ENCODE data around the gene SVIL. TPM values are rescaled to one million over a fixed set of nuclear protein-coding genes. Genes with fewer than 3 reads are reported as not detected.

The SVIL gene
- total and polyA plus RNA-seq, 2 of the 13 experiments (the other 11 are each of a cell fraction or from before 2014, with no cell fraction given): 3.9 to 12.1 TPM

DNA sequence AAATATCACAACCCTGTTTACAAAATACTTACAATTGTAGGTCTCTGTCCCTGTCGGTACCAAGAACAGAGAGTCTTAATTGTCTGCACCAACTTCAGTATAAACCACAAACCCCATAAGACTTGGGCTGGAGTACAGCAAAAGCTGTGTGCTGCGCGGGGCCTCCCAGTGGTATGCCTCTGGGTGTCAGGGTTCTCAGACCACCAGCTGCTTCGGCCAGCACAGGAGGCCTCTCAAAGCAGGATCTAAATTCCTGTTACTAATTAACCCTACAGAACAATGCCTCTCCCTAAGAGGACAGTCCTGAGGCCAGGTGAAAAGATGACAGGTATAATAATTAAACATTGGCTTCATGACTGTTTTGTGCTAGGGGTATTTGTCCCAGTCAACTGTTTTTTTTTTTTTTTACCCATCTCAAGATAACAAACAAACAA is 957 bp upstream of the SVIL start (continued):
- TF ChIP-seq ATRX (CRISPR knock-in tag; IDR thresholded peaks at IDR 0.05; ENCODE audit: borderline replicate concordance) (no peak), ZFY (CRISPR knock-in tag; IDR thresholded peaks at IDR 0.05) (peak; percentile 40; the same call in 1 of the 2 replicates), FOXA1 (IDR thresholded peaks at IDR 0.05) (no peak), FOXA1 (CRISPR knock-in tag; IDR thresholded peaks at IDR 0.05) (no peak), SMAD1 (CRISPR knock-in tag; IDR thresholded peaks at IDR 0.05; ENCODE audit: borderline replicate concordance, low read depth) (no peak), PRMT3 (CRISPR knock-in tag; IDR thresholded peaks at IDR 0.05; ENCODE audit: borderline replicate concordance, low read depth) (no peak), NFATC3 (CRISPR knock-in tag; IDR thresholded peaks at IDR 0.05) (no peak), PLRG1 (conservative IDR thresholded peaks at IDR 0.05) (no peak), ZNF354B (CRISPR knock-in tag; IDR thresholded peaks at IDR 0.05) (no peak), PITX1 (CRISPR knock-in tag; IDR thresholded peaks at IDR 0.05) (peak; percentile 50; the same call in 1 of the 2 replicates), TGIF2 (CRISPR knock-in tag; IDR thresholded peaks at IDR 0.05) (peak; percentile 84)
- TF ChIP-seq, protein P1, sequence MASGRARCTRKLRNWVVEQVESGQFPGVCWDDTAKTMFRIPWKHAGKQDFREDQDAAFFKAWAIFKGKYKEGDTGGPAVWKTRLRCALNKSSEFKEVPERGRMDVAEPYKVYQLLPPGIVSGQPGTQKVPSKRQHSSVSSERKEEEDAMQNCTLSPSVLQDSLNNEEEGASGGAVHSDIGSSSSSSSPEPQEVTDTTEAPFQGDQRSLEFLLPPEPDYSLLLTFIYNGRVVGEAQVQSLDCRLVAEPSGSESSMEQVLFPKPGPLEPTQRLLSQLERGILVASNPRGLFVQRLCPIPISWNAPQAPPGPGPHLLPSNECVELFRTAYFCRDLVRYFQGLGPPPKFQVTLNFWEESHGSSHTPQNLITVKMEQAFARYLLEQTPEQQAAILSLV (CRISPR knock-in tag; IDR thresholded peaks at IDR 0.05; ENCODE audit: borderline replicate concordance): no peak
- TF ChIP-seq, protein P2, sequence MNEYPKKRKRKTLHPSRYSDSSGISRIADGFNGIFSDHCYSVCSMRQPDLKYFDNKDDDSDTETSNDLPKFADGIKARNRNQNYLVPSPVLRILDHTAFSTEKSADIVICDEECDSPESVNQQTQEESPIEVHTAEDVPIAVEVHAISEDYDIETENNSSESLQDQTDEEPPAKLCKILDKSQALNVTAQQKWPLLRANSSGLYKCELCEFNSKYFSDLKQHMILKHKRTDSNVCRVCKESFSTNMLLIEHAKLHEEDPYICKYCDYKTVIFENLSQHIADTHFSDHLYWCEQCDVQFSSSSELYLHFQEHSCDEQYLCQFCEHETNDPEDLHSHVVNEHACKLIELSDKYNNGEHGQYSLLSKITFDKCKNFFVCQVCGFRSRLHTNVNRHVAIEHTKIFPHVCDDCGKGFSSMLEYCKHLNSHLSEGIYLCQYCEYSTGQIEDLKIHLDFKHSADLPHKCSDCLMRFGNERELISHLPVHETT (CRISPR knock-in tag; conservative IDR thresholded peaks at IDR 0.05): no peak
- TF ChIP-seq, protein P3, sequence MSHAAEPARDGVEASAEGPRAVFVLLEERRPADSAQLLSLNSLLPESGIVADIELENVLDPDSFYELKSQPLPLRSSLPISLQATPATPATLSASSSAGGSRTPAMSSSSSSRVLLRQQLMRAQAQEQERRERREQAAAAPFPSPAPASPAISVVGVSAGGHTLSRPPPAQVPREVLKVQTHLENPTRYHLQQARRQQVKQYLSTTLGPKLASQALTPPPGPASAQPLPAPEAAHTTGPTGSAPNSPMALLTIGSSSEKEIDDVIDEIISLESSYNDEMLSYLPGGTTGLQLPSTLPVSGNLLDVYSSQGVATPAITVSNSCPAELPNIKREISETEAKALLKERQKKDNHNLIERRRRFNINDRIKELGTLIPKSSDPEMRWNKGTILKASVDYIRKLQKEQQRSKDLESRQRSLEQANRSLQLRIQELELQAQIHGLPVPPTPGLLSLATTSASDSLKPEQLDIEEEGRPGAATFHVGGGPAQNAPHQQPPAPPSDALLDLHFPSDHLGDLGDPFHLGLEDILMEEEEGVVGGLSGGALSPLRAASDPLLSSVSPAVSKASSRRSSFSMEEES (CRISPR knock-in tag; IDR thresholded peaks at IDR 0.05): no peak
- TF ChIP-seq, protein P4, sequence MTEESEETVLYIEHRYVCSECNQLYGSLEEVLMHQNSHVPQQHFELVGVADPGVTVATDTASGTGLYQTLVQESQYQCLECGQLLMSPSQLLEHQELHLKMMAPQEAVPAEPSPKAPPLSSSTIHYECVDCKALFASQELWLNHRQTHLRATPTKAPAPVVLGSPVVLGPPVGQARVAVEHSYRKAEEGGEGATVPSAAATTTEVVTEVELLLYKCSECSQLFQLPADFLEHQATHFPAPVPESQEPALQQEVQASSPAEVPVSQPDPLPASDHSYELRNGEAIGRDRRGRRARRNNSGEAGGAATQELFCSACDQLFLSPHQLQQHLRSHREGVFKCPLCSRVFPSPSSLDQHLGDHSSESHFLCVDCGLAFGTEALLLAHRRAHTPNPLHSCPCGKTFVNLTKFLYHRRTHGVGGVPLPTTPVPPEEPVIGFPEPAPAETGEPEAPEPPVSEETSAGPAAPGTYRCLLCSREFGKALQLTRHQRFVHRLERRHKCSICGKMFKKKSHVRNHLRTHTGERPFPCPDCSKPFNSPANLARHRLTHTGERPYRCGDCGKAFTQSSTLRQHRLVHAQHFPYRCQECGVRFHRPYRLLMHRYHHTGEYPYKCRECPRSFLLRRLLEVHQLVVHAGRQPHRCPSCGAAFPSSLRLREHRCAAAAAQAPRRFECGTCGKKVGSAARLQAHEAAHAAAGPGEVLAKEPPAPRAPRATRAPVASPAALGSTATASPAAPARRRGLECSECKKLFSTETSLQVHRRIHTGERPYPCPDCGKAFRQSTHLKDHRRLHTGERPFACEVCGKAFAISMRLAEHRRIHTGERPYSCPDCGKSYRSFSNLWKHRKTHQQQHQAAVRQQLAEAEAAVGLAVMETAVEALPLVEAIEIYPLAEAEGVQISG (CRISPR knock-in tag; IDR thresholded peaks at IDR 0.05): no peak
- TF ChIP-seq, protein P5, sequence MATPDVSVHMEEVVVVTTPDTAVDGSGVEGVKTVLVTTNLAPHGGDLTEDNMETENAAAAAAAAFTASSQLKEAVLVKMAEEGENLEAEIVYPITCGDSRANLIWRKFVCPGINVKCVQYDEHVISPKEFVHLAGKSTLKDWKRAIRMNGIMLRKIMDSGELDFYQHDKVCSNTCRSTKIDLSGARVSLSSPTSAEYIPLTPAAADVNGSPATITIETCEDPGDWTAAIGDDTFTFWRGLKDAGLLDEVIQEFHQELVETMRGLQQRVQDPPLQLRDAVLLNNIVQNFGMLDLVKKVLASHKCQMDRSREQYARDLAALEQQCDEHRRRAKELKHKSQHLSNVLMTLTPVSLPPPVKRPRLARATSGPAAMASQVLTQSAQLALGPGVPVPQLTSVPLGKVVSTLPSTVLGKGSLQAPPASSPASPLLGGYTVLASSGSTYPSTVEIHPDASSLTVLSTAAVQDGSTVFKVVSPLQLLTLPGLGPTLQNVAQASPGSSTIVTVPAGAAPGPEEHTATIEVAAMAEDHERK (CRISPR knock-in tag; IDR thresholded peaks at IDR 0.05; ENCODE audit: low read depth): no peak
